OCI-LY1 (cell line): ENCODE data around the gene LEF1.

ENCODE experiments used
- CTCF ChIP-seq: fragments of 200-600 bp; sonication (generic), shearing (Covaris generic); IDR thresholded peaks from 2 replicates; pipeline ENCODE4 v1.5.1; 2017; ENCODE audit warnings: mild to moderate bottlenecking, antibody characterized with exemption, low read length, moderate library complexity, mixed read lengths
- EZH2 ChIP-seq: fragments of 200-600 bp; sonication (generic), shearing (Covaris generic); IDR thresholded peaks from 2 replicates; pipeline ENCODE4 v1.8.0; 2017; ENCODE audit warnings: borderline replicate concordance, mixed run types, mild to moderate bottlenecking, antibody characterized with exemption, low read length, moderate library complexity, mixed read lengths

- TF ChIP-seq CTCF (no peak), EZH2 (no peak)
These were observed 130.8 kb downstream of the LEF1 start for GRCh38 chr4:108037884-108038283.
